T-helper 1 cell treated with Interleukin-12 subunit alpha and Interleukin-12 subunit beta and Interleukin-4 antibody, amounts not matched to agents 30 ng/mL and 1 ng/mL, for 36 hours (primary cell): ENCODE results near the gene PRAMEF20. TPM values are rescaled to one million over a fixed set of nuclear protein-coding genes. Genes with fewer than 3 reads are reported as not detected.
"Not testable (repeated sequence)": the region's sequence is repeated elsewhere in the genome, so short reads cannot be mapped to it uniquely, and the experiment has no call there.

Source experiments
- intact Hi-C: fragments of 100-400 bp; cut with micrococcal nuclease; formaldehyde crosslinking; loops from one replicate; pipeline ENCODE4 v1.15.1; 2024
- total RNA-seq: library from RNA; stranded (reverse); gene quantifications from 2 replicates; pipeline ENCODE4 v1.2.3, GENCODE V29; 2022

The PRAMEF20 gene
- total RNA-seq, result not detected in 2 replicates

DNA sequence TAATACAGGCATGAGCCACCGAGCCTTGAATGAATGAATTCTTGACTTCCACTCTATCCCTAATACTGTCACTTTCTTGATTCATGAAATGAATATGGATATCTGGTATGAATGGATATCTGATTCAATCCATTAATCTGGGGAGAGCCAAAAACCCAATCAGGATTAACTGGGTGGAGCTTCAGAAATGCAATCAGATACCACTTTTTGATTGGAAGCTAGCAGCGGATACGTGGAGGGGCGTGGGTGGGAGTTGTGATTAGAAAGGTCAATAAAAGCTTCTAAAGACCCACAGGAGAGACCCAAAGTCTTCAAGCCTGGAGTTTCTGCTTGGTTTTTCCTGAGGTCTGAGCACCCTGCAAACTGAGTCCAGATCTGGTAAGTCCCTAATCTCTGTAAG, at the start of gene PRAMEF20:
PRAMEF20 (plus strand) TSS at position 301 of the 400 bp plus-strand sequence. CDS start 5,905 bp downstream, outside the sequence.
- intact Hi-C loops, result not testable (repeated sequence)

DNA sequence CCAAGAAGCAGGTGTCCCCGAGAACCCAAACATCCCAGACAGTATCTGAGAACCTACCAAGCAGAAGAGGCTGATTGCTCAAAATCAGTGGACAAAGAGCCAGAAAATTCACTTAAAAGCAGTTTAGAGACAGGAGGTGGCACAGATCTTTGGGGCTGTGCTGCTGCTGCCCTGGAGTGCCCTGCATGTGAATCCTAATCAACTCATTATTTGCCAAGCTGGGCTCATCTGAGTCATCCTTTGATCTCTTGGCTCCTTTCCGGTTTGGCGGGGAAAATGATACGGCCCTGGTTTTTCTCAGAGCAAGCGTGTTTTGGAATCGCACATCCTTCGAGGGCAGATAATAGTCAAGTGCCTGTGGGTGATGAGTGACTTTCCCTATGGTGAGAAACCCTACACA, 47.9 kb upstream of the PRAMEF20 start:
- intact Hi-C loops, result not testable (repeated sequence)

- intact Hi-C loops, result not testable (repeated sequence)
Observed at GRCh38 chr1:13364928-13365327, 45.3 kb upstream of the PRAMEF20 start.

DNA sequence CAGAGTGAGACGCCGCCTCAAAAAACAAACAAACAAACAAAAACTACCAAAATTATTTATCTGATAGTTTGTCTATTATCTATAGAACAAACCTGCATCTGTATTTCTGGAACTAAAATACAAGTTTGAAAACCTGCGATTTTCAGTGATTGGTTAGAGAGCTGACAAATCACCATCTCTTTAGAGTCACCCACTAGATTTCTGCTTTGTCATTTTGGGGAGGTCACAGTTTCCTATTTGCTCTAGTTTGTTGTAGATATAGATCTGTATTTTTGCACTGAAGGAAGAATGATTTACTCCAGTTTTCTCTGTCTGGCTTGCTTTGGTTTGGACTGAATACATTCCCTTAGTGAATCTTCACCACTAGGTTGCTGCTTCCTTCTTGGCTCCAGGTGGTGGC, 43.7 kb upstream of the PRAMEF20 start:
- intact Hi-C loops, result not testable (repeated sequence)

DNA sequence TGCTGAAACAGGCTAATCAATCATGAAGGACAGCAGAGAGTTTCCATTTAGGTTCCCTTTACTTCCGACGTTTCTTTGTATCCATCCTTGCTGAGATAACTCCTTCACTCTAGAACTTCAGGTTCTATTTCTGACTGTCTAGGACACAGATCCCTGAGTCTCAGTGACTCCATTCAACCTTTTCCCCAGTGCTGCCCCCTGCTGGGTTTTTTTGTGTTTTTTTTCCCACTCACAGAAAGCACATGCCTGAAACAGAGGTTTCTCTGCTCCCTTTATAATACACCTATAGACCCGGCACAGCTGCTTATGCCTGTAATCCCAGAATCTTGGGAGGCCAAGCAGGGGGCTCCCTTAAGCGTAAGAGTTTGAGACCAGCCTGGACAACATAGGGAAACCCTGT, 41.7 kb upstream of the PRAMEF20 start:
- intact Hi-C loops, result not testable (repeated sequence)

DNA sequence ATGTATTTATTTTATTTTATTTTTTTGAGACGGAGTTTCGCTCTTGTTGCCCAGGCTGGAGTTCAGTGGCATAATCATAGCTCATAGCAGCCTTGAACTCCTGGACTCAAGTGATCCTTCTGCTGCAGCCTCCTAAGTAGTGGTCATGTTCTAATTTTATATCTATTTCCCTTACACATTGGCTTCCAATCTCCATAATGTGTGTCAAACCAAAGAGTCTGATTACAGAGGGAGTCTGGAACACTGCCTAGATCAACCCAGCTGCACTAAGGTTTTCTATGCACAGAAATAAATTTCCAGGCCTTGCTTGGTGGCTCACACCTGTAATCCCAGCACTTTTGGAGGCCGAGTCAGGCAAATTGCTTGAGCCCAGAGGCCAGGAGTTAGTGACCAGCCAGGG, 31.3 kb upstream of the PRAMEF20 start:
- intact Hi-C loops, result not testable (repeated sequence)

- intact Hi-C loops, result not testable (repeated sequence)
Observed at GRCh38 chr1:13380380-13380779, 29.9 kb upstream of the PRAMEF20 start.

GRCh38 chr1:13389332-13389731, 20.9 kb upstream of the PRAMEF20 start, which contains the start of gene PRAMEF17:
Gene PRAMEF17, plus strand, starts transcription at chr1:13389632. Its CDS starts 26 bp downstream, at chr1:13389658.
- intact Hi-C loops, result not testable (repeated sequence)

GRCh38 chr1:13393004-13393403, 17.2 kb upstream of the PRAMEF20 start:
- intact Hi-C loops, result not testable (repeated sequence)

- intact Hi-C loops, result not testable (repeated sequence)
Observed at GRCh38 chr1:13394761-13395160, 15.5 kb upstream of the PRAMEF20 start.

DNA sequence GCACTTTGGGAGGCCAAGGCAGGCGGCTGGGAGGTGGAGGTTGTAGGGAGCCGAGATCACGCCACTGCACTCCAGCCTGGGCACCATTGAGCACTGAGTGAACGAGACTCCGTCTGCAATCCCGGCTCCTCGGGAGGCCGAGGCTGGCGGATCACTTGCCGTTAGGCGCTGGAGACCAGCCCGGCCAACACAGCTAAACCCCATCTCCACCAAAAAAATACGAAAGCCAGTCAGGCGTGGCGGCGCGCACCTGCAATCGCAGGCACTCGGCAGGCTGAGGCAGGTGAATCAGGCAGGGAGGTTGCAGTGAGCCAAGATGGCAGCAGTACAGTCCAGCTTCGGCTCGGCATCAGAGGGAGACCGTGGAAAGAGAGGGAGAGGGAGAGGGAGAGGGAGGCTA, 14.9 kb upstream of the PRAMEF20 start:
- intact Hi-C loops, result not testable (repeated sequence)

DNA sequence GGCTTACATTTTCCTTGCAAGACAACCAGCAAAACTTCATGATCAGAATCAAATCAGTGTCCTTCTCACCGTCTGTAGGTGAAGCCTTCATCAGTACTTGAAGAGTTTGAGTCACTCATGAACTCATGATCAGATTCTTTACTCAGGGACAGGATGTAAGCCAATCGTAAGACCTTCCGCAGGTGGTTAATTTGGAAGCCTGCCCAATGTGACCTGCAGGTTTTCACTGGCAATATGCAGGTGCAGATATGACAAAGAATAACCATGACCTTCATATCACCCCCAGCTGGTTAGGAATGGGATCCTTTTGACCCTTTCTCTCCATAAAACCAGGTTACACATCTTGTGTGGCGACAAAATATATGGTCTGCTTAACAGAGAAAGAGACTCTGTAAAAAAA, 2.4 kb upstream of the PRAMEF20 start:
- intact Hi-C loops, result no loop called here

DNA sequence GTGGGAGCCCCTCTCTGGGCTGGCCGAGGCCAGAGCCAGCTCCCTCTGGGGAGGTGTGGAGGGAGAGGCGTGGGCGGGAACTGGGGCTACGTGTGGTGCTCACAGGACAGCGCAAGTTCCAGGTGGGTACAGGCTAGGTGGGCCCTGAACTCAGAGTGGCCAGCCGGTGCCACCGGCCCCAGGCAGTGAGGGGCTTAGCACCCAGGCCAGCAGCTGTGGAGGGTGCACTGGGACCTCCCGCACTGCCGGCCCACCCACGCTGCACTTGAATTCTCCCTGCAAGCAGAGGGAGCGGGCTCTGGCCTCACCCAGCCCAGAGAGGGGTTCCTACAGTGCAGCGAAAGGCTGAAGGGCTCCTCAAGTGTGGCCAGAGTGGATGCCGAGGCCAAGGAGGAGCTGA, 20.2 kb downstream of the PRAMEF20 start:
- intact Hi-C loops, result no loop called here

DNA sequence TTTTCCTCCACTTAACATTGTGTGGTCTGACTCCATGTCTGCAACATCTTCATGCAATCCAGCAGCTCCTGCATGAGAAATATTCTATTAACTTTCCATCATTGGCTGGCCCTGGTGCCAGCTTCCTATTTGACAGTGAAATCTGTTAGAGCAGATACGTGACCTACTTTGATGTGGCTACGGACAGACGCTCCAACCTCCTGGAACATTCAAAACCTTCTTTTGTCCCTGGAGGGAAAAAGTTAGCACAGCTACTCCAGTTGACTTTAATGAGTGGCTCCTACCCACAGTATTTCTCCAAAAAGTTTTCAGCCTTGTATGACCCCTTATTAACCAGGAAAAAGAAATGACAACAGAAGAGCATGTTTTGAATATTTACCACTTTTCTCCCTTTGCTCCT, 22.0 kb downstream of the PRAMEF20 start:
- intact Hi-C loops, result no loop called here

DNA sequence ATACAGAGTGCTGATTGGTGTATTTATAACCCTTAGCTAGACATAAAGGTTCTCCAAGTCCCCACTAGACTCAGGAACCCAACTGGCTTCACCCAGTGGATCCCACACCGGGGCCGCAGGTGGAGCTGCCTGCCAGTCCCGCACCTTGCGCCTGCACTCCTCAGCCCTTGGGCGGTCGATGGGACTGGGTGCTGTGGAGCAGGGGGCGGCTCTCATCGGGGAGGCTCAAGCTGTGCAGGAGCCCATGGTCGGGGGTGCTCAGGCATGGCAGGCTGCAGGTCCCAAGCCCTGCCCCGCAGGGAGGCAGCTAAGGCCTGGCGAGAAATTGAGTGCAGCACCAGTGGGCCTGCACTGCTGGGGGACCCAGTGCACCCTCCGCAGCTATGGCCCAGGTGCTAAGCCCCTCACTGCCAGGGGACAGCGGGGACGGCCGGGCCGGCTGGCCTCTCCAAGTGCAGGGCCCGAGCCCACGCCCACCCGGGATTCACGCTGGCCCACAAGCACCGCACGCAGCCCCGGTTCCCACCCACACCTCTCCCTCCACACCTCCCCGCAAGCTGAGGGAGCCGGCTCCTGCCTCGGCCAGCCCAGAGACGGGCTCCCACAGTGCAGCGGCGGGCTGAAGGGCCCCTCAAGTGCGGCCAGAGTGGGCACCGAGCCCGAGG, 23.6 kb downstream of the PRAMEF20 start:
- intact Hi-C loops, result not testable (repeated sequence)

GRCh38 chr1:13435458-13435857, 25.2 kb downstream of the PRAMEF20 start:
- intact Hi-C loops, result no loop called here

DNA sequence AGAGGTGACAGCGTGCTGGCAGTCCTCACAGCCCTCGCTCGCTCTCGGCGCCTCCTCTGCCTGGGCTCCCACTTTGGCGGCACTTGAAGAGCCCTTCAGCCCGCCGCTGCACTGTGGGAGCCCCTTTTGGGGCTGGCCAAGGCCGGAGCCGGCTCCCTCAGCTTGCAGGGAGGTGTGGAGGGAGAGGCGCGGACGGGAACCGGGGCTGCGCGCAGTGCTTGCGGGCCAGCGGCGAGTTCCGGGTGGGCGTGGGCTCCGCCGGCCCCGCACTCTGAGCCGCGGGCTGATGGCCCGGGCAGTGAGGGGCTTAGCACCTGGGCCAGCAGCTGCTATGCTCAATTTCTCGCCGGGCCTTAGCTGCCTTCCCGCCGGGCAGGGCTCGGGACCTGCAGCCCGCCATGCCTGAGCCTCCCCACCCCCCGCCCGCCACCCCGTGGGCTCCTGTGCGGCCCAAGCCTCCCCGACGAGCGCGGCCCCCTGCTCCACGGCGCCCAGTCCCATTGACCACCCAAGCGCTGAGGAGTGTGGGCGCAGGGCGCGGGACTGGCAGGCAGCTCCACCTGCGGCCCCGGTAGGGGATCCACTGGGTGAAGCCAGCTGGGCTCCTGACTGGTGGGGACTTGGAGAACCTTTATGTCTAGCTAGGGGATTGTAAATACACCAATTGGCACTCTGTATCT, 29.0 kb downstream of the PRAMEF20 start:
- intact Hi-C loops, result not testable (repeated sequence)

DNA sequence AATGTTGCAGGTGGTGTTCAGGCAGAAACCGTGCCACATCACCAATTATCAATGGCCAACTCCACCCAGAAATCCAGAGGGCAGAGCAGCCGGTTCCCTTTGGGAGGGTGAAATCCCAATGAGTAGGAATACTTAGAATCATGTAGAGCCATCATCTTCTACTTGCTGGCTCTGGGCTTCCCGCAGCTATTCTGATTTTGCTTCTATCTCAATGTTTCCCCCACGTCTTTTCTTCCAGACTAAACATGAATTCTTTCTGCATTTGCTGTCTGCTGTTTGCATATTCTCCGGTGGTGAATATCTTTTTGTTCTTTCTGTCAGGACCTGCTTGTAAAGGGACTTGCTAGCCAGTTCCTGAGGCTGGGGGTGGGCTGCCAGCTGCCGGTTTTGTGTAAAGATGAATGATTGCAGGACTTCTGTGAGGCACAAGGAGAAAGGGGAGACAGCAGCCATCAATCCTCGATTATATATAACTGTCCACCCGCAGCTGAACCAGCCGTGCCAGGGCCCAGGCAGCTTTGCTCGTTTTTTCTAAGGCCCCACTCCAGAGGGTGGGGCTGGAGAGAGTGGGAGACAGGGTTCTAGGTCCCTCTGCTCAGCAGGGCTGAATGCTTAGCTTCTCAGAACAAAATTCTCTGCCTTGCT, 33.2 kb downstream of the PRAMEF20 start:
- intact Hi-C loops, result no loop called here

- intact Hi-C loops, result no loop called here
Observed at GRCh38 chr1:13450204-13450603, 40.0 kb downstream of the PRAMEF20 start.

DNA sequence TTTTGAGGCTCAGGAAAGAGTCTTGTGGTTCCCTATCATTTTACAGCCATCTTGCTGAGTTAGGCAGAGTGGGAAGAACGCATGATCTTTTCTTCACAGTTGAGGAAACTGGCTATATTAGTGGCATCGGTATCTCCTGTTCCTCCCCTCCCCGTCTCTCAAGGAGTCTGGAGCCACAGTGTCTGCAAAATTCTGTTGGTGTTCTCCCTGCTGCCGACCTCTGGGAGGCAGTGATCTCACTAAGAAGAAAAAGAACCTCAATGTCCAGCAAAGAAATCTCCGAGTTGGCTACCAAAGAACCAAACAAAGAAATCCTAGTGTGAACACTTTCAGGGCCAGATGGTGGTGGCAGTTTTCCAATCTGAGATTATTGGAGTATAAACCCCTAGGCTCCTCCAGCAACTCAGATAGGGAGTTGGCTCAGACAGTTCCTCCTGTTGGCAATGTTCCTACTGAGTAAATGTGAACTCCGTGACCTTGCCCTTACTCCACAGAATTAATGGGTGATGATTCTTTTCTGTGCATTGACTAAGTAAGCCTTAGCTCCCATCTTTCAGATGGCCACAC, 41.2 kb downstream of the PRAMEF20 start:
- intact Hi-C loops, result no loop called here

DNA sequence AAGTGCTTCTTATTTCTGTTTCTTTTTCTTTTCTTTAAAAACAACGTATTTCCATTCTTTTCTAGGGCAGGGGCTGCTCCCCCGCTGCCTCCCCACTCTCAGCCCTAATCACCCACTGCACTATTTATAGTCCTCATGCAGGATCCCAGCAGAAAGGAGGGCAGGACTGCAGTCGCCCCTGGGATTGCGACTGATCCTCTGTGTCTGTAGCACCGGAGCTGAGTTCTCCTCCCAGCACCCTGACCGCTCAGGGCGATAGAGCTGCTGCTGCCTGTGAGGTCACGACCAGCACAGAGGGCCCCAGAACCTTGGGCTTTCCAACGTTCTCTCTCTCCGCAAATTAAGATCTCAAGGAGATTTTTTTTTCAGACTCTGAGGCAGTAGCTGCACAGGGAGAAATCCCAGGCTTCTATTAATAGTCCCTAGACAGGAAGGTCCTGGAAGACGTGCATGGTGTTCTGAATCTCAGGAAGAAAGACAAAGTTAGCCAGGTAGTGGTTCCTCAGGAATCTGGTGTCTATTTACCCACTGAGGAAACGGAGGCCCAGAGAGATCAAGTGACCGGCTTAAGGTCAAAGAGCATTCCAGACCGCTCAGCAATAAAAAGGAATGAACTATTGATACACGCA, 46.8 kb downstream of the PRAMEF20 start:
- intact Hi-C loops, result no loop called here

- intact Hi-C loops, result no loop called here
Observed at GRCh38 chr1:13461977-13462376, 51.7 kb downstream of the PRAMEF20 start.
